GM19035 (cell line): ENCODE results near the gene REPS2.
"Not testable (repeated sequence)": the region's sequence is repeated elsewhere in the genome, so short reads cannot be mapped to it uniquely, and the experiment has no call there.

Experiments
- ATAC-seq: cut with Tn5 transposase; IDR thresholded peaks from one replicate; pipeline ENCODE4 v1.9.1; 2021; ENCODE audit not compliant: unreplicated experiment

The REPS2 gene

DNA sequence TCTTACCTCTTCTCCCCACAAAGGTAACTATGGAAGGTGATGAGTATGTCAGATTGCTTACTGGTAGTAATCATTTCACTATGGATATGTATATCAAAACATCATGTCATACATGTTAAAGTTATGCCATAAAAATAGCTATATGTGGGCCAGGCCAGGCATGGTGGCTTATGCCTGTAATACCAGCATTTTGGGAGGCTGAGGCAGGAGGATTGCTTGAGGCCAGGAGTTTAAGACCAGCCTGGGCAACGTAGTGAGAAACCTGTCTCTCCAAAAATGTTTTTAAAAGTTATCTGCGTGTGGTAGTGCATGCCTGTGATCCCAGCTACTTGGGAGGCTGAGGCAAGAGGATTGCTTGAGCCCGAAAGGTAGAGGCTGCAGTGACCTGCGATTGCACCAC, 16.2 kb downstream of the REPS2 start:
- not testable (repeated sequence) for ATAC-seq

DNA sequence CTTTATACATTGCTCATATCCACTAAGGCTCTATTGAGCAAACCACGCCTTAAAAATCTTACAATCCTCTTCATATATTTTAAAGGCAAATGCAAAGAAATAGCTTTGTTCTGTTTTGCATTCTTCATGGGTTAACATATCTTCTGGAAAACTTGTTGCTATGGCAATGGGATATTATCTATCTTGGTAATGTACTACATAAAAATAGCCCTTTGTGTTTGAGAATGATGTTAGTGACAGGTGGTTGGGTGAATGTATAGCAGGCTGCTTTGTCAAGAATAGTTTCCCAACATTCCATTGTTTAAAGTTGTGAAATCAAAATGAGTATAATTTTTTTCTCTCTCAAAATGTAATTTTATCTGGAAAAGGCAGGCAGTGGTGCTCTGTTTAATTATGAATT, 16.8 kb downstream of the REPS2 start:
- no peak for ATAC-seq

DNA sequence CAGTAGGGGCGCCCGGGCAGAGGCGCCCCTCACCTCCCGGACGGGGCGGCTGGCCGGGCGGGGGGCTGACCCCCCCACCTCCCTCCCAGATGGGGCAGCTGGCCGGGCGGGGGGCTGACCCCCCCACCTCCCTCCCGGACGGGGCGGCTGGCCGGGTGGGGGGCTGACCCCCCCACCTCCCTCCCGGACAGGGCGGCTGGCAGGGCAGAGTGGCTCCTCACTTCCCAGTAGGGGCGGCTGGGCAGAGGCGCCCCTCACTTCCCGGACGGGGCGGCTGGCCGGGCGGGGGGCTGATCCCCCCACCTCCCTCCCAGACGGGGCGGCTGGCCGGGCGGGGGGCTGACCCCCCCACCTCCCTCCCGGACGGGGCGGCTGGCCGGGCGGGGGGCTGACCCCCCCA, 18.5 kb downstream of the REPS2 start:
- ATAC-seq: not testable (repeated sequence)

DNA sequence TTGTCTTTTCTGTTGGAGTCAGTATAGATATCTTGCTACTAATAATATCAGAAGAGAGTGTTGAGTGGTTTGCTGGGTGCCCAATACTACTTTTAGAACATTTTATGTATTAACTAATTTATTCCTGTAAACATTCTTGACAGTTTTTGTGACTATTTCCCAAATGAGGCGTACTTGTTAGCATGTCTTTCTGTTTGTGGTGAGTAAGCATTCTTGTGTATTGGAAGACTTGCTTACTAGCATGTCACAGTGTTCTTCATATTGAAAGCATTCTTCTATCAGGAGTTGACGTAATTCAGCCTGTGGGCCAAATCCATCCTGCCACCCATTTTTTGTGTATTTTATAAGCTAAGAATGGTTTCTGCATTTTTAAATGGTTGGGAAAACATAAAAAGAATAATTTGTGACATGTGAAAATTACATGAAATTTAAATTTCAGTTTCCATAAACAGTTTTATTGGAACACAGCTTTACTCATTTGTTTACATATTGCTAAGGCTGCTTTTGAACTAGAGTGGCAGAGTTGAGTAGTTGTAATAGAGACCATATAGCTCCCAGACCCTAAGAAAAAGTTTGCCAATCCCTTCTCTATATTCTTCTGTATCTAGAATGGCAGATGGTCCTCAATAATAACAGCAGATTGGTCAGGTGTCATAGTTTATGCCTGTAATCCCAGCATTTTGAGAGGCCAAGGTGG, 20.4 kb downstream of the REPS2 start:
- no peak for ATAC-seq

DNA sequence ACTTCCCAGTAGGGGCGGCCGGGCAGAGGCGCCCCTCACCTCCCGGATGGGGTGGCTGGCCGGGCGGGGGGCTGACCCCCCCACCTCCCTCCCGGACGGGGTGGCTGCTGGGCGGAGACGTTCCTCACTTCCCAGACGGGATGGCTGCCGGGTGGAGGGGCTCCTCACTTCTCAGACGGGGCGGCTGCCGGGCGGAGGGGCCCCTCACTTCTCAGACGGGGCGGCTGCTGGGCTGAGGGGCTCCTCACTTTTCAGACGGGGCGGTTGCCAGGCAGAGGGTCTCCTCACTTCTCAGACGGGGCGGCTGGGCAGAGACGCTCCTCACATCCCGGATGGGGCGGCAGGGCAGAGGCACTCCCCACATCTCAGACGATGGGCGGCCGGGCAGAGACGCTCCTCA, 22.3 kb downstream of the REPS2 start:
- ATAC-seq: not testable (repeated sequence)

DNA sequence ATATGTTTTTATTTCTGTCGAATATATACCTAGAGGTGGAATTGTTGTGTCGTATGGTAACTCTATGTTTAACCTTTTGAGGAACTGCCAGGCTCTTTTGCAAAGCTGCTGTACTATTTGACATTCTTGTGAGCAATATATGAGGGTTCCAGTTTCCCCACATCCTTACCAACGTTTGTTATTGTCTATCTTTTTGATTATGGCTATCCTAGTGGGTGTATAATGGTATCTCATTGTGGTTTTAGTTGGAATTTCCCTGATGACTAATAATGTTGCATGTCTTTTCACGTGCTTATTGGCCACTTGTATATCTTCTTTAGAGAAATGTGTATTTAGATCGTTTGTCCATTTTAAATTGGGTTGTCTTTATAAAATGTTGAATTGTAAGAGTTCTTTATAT, 24.5 kb downstream of the REPS2 start:
- ATAC-seq: no peak

DNA sequence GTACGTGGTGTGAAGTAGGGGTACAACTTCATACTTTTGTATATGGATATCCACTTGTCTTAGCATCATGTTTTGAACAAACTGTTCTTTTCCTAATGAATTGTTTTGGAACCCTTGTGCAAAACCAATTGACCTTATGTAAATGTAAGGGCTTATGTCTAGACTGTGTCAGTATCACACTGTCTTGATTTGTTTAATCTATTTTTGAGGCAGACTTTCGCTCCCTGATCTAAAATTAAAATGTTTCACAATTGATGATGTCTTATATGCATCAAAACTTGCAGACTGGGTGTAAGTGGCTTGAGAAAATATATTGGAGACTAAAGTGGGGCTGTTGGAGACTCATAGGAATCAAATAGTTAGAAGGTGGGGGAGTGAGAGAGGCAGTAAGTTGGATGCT, 25.2 kb downstream of the REPS2 start:
- ATAC-seq: no peak

DNA sequence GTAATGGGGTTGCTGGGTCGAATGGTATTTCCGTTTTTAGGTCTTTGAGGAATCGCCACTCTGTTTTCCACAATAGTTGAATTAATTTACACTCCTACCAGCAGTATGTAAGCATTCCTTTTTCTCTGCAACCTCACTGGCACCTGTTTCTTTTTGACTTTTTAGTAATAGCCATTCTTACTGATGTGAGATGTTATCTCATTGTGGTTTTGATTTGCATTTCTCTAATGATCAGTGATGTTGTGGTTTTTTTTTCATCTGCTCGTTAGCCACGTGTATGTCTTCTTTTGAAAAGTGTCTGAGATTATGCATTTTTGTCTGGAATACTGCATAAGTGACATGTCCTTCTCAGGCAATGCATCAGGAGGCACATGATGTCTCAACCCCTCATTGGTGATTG, 28.8 kb downstream of the REPS2 start:
- no peak for ATAC-seq

DNA sequence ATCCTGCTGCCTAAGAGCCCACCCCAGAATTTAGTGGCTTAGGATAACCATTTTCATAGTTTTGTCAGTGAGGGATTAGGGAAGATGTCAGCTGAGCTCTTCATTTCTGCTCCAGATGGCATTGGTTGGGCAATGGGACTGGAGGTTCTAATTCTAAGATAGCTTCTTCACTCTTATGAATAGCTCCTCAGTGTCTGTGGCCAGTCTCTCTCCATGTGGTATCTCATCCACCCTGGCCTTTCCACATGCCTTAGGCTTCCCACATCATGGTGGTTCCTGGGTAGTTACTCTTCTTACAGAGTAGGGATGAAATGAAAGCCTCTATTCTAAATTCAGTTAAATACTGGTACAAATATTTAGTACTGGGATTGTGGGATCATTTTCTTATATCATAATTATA, 31.3 kb downstream of the REPS2 start:
- no peak for ATAC-seq

DNA sequence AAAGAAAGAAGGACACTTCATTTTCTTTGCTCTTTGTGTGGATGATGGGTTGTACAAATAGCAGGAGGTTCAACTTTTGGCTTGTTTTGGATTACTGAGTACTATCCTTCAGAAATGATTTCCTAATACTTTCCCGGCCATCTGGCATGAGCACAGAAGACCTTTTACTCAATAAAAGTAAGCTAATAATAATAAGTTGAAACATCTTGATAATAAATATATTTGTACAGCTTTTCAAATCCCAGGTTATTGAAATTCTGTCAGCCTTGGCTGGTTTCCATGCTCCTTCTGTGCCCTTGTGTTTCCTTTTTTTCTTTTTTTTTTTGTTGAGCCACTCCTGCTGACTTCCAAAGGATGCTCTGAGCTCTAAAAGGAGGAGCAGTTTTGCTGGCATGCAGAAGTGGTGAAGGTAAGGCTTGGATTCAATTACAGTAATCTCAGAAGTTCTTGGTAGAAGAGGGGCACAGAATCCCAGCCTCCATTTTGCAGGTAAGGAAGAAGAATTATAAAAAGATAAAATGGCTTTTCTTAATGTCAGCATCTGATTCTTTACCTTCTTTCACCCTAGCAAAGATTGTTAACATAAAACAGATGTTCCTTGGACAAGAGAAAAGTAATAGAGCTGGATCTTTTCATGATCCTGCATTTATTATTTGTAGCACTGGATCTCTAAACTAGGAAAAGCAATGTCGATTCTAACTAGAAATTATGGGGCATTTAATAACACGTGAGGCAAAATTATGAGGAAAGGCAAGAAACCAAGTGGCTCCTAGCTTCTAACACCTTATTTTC, 31.9 kb downstream of the REPS2 start:
- no peak for ATAC-seq

DNA sequence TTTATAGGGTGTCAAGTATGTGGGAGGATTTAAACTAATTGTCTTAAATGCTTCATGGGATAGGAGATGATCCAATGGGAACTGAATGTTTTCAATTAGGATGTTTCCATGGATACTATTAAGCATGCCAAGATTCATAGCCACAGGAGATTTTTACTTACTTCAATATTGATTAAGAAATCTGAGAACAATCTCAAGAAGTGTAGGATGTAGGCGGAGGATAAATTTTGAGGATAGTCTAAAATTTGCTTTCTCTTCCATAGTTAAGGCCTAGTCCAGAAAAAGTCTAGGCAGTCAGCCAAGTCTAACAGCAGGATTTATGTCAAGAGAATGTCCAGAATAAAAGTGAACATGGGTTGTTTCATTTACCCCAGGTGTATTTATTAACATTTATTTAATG, 32.8 kb downstream of the REPS2 start:
- no peak for ATAC-seq

DNA sequence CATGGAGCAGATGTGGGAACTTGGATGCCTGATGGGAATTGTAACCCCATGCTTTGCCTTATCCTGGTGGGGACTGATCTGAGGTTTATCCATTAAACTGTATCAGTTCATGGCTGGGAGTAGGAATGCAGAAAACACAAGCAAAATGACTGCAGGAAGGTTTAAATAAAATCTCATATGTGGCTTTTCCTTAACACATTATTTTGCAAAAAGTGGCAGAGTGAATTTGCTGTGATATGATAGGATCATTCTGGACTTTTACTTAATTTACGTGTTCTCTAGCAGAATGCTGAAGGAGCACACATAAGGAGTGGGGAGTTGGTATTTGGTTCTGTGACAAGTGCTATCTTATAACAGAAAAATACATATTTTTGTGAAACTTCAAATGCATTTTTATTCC, 34.8 kb downstream of the REPS2 start:
- no peak for ATAC-seq

DNA sequence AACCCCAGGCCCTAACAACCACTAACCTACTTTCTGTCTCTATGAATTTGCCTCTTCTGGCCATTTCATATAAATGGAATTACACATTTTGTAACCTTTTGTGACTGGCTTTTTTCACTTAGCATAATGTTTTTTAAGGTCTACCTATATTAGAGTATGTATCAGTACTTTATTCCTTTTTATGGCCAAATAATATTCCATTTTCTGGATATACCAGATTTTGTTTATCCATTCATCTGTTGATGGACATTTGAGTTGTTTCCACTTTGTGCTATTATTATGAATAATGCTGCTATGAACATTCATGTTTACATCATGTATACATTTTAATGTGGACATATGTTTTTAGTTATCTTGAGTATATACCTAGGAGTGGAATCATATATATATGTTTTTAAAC, 35.5 kb downstream of the REPS2 start:
- ATAC-seq: no peak

DNA sequence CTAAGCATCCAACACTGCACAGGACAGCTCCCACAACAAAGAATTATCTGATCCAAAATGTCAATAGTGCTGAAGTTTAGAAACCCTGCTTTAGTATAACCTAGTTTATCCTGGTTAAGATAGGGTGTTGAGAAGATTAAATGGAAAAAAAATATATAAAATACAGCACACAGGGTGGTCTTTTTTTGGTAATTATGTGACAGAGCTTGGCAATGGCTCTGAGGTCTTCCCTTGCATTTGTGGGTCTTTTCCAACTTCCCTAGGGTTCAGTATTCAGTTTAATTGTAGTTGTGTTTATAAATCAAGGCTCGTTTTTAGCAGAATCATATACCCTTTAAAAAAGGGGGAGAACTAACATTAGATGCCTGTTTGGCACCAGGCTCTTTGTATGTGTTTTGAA, 36.6 kb downstream of the REPS2 start:
- ATAC-seq: no peak

DNA sequence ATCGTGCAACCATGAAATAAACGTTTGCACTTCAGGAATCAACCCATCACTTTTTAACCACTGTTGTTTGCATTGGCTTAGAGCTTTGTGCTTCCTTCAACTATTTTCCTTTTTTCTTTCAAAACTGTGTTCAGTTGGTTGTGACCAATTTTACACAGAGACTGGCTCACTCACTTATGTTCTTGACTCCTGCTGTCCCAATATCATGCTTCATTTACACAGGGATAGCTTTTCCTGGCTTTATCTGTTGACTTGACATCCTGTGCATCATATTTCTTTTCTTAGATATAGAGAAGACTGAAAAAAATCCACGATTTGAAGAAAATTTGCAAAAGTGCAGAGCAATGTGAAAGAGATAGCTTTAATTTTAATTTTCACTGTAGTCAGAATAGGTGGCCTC, 38.8 kb downstream of the REPS2 start:
- ATAC-seq: no peak

DNA sequence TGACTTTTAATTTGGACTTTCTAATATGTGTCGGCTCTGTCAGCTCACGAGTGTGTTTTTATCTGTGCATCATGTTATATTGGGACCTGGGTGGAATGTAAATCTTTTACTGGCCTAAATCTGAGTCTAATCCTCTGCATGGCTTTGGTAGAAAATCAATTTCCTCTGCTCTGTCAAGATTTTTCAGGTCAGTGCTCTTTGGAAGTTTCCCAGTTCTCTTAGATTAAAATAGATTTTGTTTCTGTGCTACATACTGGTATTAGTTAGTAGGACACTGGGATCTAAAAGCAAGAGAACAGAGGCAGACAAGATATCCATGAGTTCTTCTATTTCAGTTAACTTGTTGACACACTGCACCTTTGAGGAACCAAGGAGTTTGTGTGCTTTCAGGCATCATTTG, 39.7 kb downstream of the REPS2 start:
- no peak for ATAC-seq

DNA sequence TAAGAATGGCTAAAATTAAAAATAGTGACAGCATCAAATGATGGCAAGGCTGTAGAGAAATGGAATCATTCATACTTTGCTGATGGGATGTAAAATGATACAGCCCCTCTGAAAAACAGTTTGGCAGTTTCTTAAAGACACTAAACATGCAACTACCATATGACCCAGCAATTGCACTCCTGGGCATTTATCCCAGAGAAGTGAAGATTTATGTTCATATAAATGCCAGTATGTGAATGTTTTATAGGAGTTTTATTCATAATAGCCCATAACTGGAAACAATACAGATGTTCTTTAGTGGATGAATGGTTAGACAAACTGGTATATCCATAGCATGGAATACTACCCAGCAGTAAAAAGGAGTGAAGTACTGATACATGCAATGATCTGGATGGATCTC, 43.3 kb downstream of the REPS2 start:
- ATAC-seq: no peak

DNA sequence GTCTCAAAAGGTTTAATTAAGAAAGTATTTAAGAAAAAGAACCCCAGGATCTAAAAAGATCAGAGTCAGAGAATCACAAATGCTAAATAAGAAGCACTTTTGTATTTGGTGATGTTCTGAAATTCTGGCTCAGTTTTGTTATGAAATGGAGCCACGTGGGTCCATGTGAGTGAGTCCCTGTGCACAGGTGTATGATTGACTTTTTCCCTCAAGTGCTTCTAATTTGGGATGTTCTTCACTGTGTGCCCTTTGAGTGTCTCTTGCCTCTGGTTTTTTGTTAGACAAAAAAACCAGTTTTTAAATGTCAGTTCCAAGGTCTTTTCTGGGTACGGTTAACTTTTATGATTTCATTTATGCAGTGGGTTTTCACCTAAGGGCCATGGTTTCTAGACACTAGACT, 44.4 kb downstream of the REPS2 start:
- ATAC-seq: no peak

DNA sequence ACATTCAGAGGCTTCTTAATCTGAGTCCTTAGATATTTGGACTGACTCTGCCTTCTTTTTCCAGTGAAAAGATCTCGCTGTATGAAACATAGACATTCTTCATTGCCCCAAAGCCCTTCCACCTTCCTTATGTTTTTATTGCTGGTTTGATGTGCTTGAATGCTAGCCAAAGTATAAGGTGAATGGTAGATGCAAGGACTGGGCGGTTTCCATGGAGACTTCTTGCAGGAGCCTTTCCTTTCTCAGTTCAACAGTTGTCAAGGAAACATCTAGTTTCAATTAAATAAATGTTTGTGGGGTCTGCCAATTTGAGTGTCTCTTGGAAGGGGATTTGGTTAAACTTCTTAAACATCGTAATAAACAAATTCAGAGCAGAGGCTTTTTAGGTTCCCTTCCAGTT, 46.0 kb downstream of the REPS2 start:
- ATAC-seq: no peak

DNA sequence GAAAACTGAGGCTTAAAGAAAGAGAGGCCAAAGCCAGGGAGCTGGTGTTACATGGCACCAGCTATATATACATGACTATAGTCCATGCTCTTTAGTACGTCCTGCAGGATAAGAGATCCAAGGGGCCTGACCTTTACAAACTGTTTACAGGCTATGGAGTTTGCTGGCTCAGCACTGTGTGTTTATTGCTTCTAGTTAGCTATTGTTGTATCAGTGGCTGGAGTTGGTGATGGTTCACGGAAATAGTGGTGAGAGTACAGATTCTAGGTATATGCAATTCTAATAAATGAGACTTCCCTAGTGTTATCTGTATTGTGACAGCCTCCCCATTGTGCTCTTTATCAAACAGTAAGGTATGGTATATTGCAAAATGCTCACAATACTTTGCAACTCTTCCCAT, 46.5 kb downstream of the REPS2 start:
- no peak for ATAC-seq

DNA sequence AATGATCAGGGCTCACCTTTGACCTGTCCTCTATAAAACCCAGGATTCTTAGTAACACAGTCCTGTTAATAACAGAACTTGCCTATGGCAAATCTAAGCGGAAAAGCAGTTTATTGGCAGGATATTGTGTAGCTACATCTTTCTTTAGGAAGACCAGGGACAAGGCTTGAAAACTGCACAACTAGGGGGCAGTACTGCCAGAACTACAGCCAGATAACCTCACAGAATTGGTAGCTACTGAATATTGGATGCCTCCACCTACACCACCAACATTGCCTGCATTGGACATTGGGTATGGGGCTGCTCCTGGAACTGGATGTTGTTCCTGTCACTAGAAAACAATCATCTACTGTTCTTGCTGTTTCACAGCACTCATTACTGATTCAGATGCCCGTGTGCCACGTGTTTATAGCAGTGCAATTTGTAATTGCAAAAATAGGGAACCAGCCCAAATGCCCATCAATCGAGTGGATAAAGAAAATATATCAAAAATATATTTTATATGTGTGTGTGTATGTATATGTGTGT, 47.4 kb downstream of the REPS2 start:
- no peak for ATAC-seq

DNA sequence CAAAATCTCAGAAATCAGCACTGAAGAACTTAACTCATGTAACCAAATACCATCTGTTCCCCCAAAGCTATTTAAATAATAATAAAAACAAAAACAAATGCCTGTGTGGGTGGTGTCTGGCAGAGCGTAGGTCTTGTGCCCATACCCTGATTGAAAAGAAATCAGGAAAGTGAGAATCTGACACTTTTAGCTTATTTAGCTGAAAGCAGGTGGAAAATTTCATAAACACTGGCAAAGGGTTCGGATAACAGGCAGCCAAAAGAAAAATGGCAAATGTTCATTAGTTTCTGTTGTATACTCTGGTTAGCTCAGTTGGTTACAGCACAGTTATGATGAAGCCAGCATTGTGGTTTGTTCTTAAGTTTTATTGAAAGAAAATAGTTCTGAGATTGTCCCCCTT, 48.3 kb downstream of the REPS2 start:
- no peak for ATAC-seq

DNA sequence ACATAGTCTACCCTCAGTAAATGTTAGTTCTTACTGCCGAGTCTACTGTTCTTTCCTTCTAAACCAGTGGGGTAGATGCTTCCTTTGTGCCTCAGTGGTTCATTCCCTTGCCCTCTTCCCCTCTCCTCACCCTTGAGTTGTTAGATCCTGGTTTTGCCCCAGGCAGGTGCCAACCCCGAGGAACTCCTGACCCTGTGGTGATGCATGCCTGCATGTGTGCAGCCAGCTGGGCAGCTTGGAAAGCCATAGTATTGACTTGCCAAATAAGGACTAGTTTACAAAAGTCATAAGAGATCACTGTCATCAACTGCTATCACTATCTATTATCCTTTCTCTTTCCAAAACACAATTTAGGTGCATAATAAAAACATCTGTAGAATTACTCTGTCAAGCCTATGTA, 50.9 kb downstream of the REPS2 start:
- no peak for ATAC-seq
